Vagina (tissue), 2 donors: ENCODE results near the gene GPR35.
"Not testable (repeated sequence)": the region's sequence is repeated elsewhere in the genome, so short reads cannot be mapped to it uniquely, and the experiment has no call there.

Experiments
- CTCF ChIP-seq, 3 experiments: fragments of 450-650 bp in 2 of 3; fragments of 200-600 bp in 1 of 3; sonication (generic) in 1 of 3; IDR thresholded peaks; one replicate each; pipeline ENCODE4 v1.5.1; 2017 to 2019; ENCODE audit warnings: antibody characterized with exemption in 3 of 3, mild to moderate bottlenecking in 2 of 3, moderate library complexity in 2 of 3
- POLR2A ChIP-seq, 2 donors: fragments of 450-650 bp; IDR thresholded peaks; one replicate each; pipeline ENCODE4 v1.6.1; 2017; ENCODE audit warnings: antibody characterized with exemption in 2 of 2, mild to moderate bottlenecking in 2 of 2, moderate library complexity in 2 of 2
- POLR2AphosphoS5 ChIP-seq, 2 donors: sonication (generic); formaldehyde crosslinking; IDR thresholded peaks; one replicate each; pipeline ENCODE4 v1.9.0; 2017; ENCODE audit warnings: antibody characterized with exemption in 2 of 2, mild to moderate bottlenecking in 2 of 2, low read depth in 1 of 2; ENCODE audit not compliant: insufficient read depth in 1 of 2

GRCh38 chr2:240674461-240675184 lies 49.3 kb downstream of the GPR35 start:
- TF ChIP-seq CTCF (IDR thresholded peaks at IDR 0.05); POLR2A (IDR thresholded peaks at IDR 0.05); POLR2AphosphoS5 (IDR thresholded peaks at IDR 0.05; ENCODE audit: insufficient read depth in 1 of 2, low read depth in 1 of 2): not testable (repeated sequence)
